Body of pancreas (tissue), 4 donors: ENCODE data around the gene TSPEAR. TPM values are rescaled to one million over a fixed set of nuclear protein-coding genes. Genes with fewer than 3 reads are reported as not detected.

Experiments used
- ATAC-seq: fragments of 150-250 bp; one replicate; pipeline ENCODE4 v1.9.1; 2016
- DNase-seq, 4 donors: peaks; one replicate each; pipeline ENCODE4 v3.0.0-alpha.2; 2019
- H3K27ac ChIP-seq, 4 donors: fragments of 200-600 bp; sonication (generic); 1 replicate in 3 of 4; 2 replicates in 1 of 4; pipeline versions ENCODE4 v1.5.1 to v1.6.1; 2016 to 2019; ENCODE audit warnings: mild to moderate bottlenecking in 1 of 4, mixed read lengths in 1 of 4, moderate library complexity in 1 of 4
- H3K27me3 ChIP-seq, 2 donors: fragments of 200-600 bp; sonication (generic); one replicate each; pipeline ENCODE4 v1.6.0; 2016; ENCODE audit warnings: mild to moderate bottlenecking in 1 of 2
- H3K36me3 ChIP-seq, 2 donors: fragments of 200-600 bp; sonication (generic); replicated peaks in 1 of 2; 2 replicates each; pipeline ENCODE4 v1.5.1; 2016; ENCODE audit warnings: low read depth in 2 of 2; ENCODE audit not compliant: insufficient read depth in 1 of 2
- H3K4me1 ChIP-seq: fragments of 200-600 bp; sonication (generic); one replicate; pipeline ENCODE4 v1.6.0; 2016
- H3K4me3 ChIP-seq, 2 donors: fragments of 200-600 bp; sonication (generic); 1 replicate in 1 of 2; 2 replicates in 1 of 2; pipeline ENCODE4 v1.5.1; 2016 to 2019
- H3K9me3 ChIP-seq, 3 donors: fragments of 200-600 bp; sonication (generic); 1 replicate in 2 of 3; 2 replicates in 1 of 3; pipeline ENCODE4 v1.5.1; 2016
- CTCF ChIP-seq, 7 experiments: fragments of 450-650 bp in 4 of 7; fragments of 200-600 bp in 3 of 7; sonication (generic) in 3 of 7; IDR thresholded peaks; one replicate each; pipeline ENCODE4 v1.5.1; 2016 to 2019; ENCODE audit warnings: antibody characterized with exemption in 7 of 7
- POLR2A ChIP-seq, 3 donors: fragments of 450-650 bp; IDR thresholded peaks; one replicate each; pipeline ENCODE4 v1.6.1; 2016; ENCODE audit warnings: antibody characterized with exemption in 3 of 3, mild to moderate bottlenecking in 2 of 3
- WGBS, 2 donors: methylation state at CpG; one replicate each; pipeline ENCODE4 v1.1.5; 2017; 5-methylcytosine and 5-hydroxymethylcytosine counted together
- intact Hi-C: fragments of 100-400 bp; cut with DNase I; formaldehyde crosslinking; loops from one replicate; pipeline ENCODE4 v1.15.1; 2023
- total RNA-seq, 2 donors: library from RNA; depleted of rRNA; stranded (reverse); fragments of >200 nt; gene quantifications; one replicate each; pipeline ENCODE4 v1.1.0, GENCODE V29; 2016

Gene TSPEAR
- total RNA-seq, 2 donors from 2014 or later = 0.52 TPM; not detected in 1

- ATAC-seq = no peak
- no peak for DNase-seq
- H3K27me3 ChIP-seq = no peaks in the 10 kb centered on the region
- peaks cover 14% of the 10 kb centered on the region for H3K4me1 ChIP-seq
- no peak overlapping the region for H3K27ac ChIP-seq
- no peak for TF ChIP-seq CTCF (IDR thresholded peaks at IDR 0.05)
- TF ChIP-seq POLR2A (IDR thresholded peaks at IDR 0.05) = no peak
- WGBS, 2 donors = 68 to 85% methylated on average over 5 to 6 of the region's 7 CpGs
- intact Hi-C loops = loop anchor here (10.0 kb wide), 1 partner anchor 291 kb away; the partner anchor contains the start of gene UBE2G2
- H3K36me3 ChIP-seq = no peaks in the 10 kb centered on the region
- no peaks in the 10 kb centered on the region for H3K9me3 ChIP-seq
- no peak overlapping the region for H3K4me3 ChIP-seq
Observed at GRCh38 chr21:44514218-44514520, 197.2 kb downstream of the TSPEAR start.

- Histone ChIP-seq H3K27me3 (no peaks in the 10 kb centered on the region), H3K36me3 (no peaks in the 10 kb centered on the region), H3K27ac (no peak overlapping the region), H3K4me3 (no peak overlapping the region), H3K4me1 (peaks cover 14% of the 10 kb centered on the region), H3K9me3 (no peaks in the 10 kb centered on the region)
- TF ChIP-seq CTCF (IDR thresholded peaks at IDR 0.05) (no peak), POLR2A (IDR thresholded peaks at IDR 0.05) (no peak)
- DNase-seq (peak in 3 of 4 donors; percentile 19 to 30 (median 25)), ATAC-seq (no peak)
- intact Hi-C loops = loop anchor here (10.0 kb wide), 1 partner anchor 291 kb away; the partner anchor contains the start of gene UBE2G2
- WGBS, 2 donors = 71 to 86% methylated on average over 6 to 14 of the region's 15 CpGs
Observed at GRCh38 chr21:44513389-44514217, 197.8 kb downstream of the TSPEAR start.

DNA sequence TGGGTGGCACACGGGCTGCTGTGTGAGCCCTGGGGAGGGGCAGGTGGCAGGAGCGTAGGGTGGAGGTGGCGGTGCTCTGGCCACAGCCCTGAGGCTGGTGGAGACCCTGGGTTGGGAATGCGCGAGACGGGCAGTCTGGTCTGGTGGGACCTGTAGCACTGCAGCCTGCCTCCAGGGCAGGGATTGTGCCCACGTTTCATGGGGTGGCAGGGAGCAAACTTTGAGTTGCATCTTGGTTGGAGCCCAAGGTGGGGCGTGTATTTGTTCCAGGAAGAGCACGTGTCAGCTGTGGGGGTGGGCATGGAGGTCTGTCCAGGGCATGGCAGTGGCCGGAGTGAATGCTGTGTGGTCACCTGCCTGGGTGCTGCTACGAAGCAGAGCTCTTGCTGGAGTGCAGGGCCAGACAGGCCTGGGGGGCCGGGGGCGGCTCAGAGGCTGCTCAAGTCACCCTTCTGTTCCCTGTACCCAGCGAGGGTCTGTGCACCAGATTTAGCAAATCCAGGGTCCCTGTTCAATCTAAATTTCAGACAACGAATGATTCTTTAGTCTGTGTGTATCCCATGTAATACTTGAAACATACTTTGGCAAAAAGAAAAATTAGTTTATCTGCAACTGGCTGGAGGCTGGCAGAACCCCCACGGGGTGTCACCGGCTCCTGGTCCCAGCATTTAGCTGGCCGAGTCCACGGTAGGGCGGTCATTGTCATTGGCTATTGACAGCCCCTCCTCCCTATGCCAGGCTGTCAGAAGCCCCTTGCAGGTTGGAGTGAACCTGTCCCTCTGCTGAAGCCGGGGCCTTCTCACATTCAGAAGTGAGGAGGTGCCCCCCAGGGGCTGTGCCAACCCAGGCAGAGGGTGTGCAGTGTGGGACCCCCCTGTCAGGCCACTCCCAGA lies 198.6 kb downstream of the TSPEAR start:
- ATAC-seq (no peak), DNase-seq (no peak)
- Histone ChIP-seq H3K36me3 (no peaks in the 10 kb centered on the region), H3K9me3 (no peaks in the 10 kb centered on the region), H3K4me3 (no peak overlapping the region), H3K27me3 (no peaks in the 10 kb centered on the region), H3K4me1 (peaks cover 14% of the 10 kb centered on the region), H3K27ac (no peak overlapping the region)
- intact Hi-C loops = loop anchor here (10.0 kb wide), 1 partner anchor 292 kb away; the partner anchor contains the start of gene UBE2G2
- TF ChIP-seq CTCF (IDR thresholded peaks at IDR 0.05) = no peak
- no peak for TF ChIP-seq POLR2A (IDR thresholded peaks at IDR 0.05)
- 66 to 75% methylated on average over 15 to 21 of the region's 21 CpGs for WGBS, 2 donors

DNA sequence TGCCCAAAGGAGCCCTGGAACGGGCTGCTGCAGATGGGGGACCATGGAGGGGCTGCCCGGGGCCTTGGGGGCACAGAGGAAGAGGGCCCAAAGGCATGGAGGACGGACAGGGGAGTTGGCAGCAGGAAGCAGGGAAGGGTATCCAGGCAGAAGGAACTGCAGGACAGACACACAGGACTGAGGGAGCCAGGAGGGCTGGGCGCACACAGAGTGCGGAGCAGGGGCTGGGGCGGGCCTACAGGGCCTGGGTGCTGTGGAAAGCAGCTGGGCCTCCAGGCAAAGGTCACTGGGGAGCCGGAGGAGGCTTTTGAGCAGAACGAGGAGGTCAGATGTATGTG lies 199.5 kb downstream of the TSPEAR start:
- Histone ChIP-seq H3K4me3 (no peak overlapping the region), H3K27me3 (no peaks in the 10 kb centered on the region), H3K36me3 (no peaks in the 10 kb centered on the region), H3K4me1 (peaks cover 14% of the 10 kb centered on the region), H3K27ac (no peak overlapping the region), H3K9me3 (no peaks in the 10 kb centered on the region)
- DNase-seq (no peak), ATAC-seq (no peak)
- intact Hi-C loops = loop anchor here (10.0 kb wide), 1 partner anchor 293 kb away; the partner anchor contains the start of gene UBE2G2
- TF ChIP-seq POLR2A (IDR thresholded peaks at IDR 0.05) (no peak), CTCF (IDR thresholded peaks at IDR 0.05) (no peak)
- 75 to 84% methylated on average over 7 to 8 of the region's 8 CpGs for WGBS, 2 donors
